ENCODE measurements around the gene DESI2.

DNA sequence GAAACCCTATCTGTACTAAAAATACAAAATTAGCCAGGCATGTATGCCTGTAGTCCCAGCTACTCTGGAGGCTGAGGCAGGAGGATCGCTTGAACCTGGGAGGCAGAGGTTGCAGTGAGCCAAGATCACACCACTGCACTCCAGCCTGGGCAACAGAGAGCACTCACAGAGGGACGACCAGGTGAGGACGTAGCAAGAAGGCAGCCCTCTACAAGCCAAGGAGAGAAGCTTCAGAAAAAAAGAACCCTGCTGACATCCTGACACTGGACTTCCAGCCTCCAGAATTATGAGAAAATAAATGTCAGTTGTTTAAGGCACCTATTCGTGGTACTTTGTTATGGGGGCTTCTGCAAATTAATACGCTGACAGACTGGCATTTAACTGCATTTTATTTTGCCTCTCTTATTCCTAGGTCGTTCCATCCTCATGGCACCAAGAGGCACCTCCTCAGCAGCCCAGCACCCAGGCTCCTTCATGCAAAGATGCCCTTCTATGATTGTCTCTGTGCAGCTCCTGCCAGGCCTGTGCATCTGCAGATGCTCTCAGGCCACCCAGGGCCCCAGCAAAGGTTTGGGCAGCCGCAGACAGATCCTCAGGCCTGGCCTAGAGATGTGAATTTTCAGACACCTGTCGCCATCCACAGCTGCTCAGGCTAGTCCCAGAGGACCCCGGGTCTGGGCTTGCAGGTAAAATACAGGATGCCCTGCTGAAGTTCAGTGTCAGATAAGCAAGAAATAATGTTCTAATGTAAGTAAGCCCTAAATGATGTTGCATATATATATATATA is 96.5 kb downstream of the DESI2 start:
- TF ChIP-seq CTCF (IDR thresholded peaks at IDR 0.05) (no peak), POLR2A (IDR thresholded peaks at IDR 0.05) (no peak)
